Choroid plexus epithelial cell (primary cell): Measurements from ENCODE around the gene STK10.

Source experiments
- DNase-seq: peaks from one replicate; pipeline ENCODE4 v3.0.0-alpha.2; 2010; ENCODE audit warnings: low read depth
- H3K4me3 ChIP-seq: 2 replicates; pipeline ENCODE4 v1.5.1; 2011; ENCODE audit warnings: low read depth, mild to moderate bottlenecking, control low read depth, low read length, moderate library complexity
- TF ChIP-seq, protein P1 (sequence below): conservative IDR thresholded peaks from 2 replicates; pipeline ENCODE4 v1.5.1; 2011; ENCODE audit warnings: low read depth, mild to moderate bottlenecking, control low read depth, inconsistent platforms, low read length, moderate library complexity

STK10 gene

DNA sequence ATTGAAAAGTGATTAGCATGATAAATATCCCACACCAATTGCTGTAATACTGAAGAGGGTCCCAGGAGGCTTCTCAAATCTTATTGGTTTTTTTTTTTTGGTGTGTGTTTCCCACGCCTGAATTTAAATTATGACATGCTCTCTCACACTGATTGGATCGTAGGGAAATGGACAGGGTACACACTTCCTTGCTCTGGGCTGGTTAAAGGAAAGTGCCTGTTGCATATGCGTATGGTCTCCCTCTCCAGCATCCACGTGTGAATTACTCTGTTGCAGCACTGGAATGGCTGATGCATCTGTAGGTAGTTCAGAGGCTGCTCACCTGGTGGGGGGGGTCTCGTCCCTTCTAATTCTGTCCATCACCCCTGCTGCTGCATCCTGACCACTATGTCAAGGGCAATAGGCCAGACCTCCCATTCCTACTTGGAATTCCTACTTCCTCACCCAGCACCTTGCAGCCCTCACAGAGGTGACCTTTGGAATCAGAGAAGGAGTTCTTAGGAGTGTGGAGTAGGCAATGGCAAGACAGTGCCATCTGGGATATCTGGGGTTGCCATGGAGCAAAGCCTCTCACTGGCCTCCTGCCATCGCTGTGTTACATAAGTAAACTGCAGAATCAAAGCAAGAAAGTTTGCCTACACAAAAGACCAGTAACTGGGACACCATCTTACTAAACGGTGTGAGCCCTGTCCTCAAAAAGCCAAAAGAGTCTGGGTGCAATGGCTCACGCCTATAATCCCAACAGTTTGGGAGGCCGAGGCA is 110.2 kb downstream of the STK10 start:
- no peak overlapping the region for H3K4me3 ChIP-seq
- TF ChIP-seq, protein P1, sequence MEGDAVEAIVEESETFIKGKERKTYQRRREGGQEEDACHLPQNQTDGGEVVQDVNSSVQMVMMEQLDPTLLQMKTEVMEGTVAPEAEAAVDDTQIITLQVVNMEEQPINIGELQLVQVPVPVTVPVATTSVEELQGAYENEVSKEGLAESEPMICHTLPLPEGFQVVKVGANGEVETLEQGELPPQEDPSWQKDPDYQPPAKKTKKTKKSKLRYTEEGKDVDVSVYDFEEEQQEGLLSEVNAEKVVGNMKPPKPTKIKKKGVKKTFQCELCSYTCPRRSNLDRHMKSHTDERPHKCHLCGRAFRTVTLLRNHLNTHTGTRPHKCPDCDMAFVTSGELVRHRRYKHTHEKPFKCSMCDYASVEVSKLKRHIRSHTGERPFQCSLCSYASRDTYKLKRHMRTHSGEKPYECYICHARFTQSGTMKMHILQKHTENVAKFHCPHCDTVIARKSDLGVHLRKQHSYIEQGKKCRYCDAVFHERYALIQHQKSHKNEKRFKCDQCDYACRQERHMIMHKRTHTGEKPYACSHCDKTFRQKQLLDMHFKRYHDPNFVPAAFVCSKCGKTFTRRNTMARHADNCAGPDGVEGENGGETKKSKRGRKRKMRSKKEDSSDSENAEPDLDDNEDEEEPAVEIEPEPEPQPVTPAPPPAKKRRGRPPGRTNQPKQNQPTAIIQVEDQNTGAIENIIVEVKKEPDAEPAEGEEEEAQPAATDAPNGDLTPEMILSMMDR: no peak
- no peak for DNase-seq

DNA sequence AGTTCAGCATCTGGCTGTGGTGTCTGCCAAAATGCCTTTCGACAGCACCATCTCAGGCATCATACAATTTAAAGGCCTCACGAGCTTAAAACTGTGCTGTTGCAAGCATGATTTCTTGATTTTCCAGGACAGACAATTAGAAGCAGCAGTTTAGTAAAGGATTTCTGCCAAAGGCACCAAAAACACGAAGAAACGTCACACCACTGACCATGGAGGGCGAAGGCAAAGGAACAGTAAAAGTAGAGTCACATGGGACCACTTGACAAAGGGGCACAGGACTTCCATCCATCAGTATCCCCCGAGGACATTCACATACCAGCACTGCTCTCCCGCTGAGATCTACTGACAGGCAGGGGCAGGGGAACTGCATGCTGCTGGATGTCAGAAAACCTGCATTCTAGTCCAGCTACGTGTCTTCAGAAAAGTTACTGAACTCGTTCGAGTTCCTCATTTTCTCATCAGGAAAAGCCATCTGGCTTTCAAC is 111.2 kb downstream of the STK10 start:
- DNase-seq: peak; percentile 82
- H3K4me3 ChIP-seq: no peak overlapping the region
- TF ChIP-seq, protein P1: no peak

- TF ChIP-seq, protein P1: no peak
Observed at GRCh38 chr5:172075656-172076055, 112.4 kb downstream of the STK10 start.

DNA sequence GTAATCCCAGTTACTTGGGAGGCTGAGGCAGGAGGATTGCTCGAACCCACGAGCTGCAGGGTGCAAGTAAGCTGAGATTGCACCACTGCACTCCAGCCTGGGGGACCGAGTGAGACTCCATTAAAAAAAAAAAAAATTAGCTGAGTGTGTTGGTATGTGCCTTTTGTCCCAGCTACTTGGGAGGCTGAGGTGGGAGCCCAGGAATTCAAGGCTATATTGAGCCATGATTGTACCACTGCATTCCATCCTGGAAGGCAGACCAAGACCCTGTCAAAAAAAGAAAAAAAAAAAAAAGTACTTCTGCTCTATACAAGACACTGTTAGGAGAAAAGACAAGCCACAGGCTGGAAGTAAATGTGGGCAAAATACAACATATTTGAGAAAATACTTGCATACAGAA is 113.1 kb downstream of the STK10 start:
- H3K4me3 ChIP-seq: no peak overlapping the region
- DNase-seq: peak; percentile 19
- TF ChIP-seq, protein P1: no peak

More at GRCh38 chr5:172075656-172076055, 112.4 kb downstream of the STK10 start:
- no peak overlapping the region for H3K4me3 ChIP-seq
- no peak for DNase-seq

DNA sequence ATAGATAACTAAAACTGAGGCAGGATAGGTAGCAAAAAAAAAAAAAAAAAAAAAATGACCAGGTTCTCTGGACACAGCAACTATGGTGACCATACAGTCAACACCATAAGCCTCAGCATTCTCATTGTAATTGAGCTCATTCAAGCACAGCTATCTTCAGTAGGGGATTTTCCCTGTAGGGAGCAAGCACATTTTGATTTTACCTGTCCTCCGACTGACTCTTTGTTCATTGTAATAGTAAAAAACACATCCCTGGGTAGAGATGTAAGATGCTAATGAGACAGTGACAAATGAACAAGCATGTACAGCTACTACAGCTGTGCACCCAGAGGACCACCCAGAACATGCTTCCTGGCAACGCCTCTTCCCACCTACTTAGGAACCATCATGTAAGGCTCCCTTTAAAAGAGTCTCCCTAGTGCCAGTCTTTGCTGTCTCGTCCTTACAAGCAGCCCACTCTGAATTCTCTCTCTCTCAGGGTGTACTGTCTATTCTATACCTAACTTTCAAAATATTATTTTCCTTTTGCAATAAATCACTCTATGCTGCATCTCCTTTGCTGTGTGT is 116.6 kb downstream of the STK10 start:
- TF ChIP-seq, protein P1: no peak
- H3K4me3 ChIP-seq: no peak overlapping the region
- DNase-seq: no peak

DNA sequence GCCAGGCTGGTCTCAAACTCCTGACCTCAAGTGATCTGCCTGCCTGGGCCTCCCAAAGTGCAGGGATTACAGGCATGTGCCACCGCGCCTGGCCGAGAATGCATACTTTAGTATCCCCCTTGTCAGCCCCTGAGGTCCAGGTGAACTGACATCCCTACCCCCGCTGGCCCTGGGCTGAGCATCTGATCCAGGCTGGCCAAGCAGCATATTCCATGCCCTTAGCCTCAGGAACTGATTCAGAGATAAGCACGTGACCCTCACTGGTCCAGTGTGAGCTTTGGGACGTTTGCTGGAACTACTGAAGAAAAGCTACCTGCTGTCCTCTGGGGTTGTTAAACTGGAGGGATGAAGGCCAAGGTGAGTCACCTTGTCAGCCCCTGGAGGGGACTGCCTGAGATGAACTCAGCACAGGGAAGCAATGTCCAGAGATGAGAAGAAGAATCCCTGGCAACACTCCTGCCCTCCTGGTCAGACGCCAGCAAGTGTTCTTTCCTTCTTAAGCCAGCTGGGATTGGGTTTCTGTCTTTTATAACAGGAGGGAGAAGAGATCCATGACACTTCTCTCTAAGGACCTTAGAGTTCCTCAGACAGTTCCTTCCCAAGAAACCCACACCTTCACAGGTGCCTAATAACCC is 122.5 kb downstream of the STK10 start:
- no peak overlapping the region for H3K4me3 ChIP-seq
- no peak for DNase-seq

More for the DNA sequence above, 122.5 kb downstream of the STK10 start:
- TF ChIP-seq, protein P1: no peak
